ENCODE results near the gene GK2.

The GK2 gene

DNA sequence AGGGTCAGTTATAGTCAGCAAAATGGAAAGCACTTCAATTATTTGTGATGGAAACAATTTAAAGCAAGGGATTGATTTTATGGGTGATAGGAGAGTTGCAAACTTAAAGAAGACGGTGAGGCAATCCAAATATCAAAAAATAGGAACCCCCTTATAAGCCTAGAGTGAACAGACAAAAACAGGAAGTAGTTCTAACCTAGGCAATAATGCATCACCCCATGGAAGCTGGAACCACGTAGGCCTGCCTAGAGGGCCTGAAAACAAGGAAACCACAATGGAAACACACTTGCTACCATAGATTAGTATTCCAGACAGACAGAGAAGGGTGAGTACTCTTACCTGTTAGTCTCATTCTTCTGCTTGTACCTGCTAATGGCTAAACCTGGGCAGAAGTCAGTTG is 13.5 kb upstream of the GK2 start:
- TF ChIP-seq POLR2A (IDR thresholded peaks at IDR 0.05; ENCODE audit: low read depth, low read length) (no peak), TAF1 (IDR thresholded peaks at IDR 0.05; ENCODE audit: borderline replicate concordance, low read depth, low read length) (no peak), POLR2AphosphoS5 (IDR thresholded peaks at IDR 0.05; ENCODE audit: low read depth, low read length) (no peak)
- DNase-seq (ENCODE audit: insufficient read length) (no peak), FAIRE-seq (no peak)

DNA sequence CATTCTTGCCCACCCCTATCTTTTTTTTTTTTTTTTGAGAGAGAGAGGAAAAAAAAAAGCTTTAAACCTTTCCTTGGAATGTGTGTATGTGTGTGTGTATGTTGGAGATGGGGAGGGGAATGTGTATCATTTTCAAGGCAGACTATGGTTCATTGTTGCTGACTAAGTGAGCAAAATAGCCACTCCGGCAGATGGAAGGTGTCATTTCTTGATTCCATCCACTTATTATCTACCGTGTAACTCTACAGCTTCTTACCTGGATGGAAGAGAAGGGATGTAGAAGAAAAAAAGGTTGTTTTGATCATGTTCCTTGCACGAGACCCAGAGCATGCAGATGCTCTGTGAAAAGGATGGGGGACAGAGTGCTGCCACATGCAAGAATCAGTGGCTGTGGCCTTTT is 5.9 kb upstream of the GK2 start:
- TF ChIP-seq POLR2AphosphoS5 (IDR thresholded peaks at IDR 0.05; ENCODE audit: low read depth, low read length) = no peak
- TF ChIP-seq POLR2A (IDR thresholded peaks at IDR 0.05; ENCODE audit: low read depth, low read length) = no peak
- no peak for TF ChIP-seq TAF1 (IDR thresholded peaks at IDR 0.05; ENCODE audit: borderline replicate concordance, low read depth, low read length)
- DNase-seq (ENCODE audit: insufficient read length) (no peak), FAIRE-seq (no peak)

DNA sequence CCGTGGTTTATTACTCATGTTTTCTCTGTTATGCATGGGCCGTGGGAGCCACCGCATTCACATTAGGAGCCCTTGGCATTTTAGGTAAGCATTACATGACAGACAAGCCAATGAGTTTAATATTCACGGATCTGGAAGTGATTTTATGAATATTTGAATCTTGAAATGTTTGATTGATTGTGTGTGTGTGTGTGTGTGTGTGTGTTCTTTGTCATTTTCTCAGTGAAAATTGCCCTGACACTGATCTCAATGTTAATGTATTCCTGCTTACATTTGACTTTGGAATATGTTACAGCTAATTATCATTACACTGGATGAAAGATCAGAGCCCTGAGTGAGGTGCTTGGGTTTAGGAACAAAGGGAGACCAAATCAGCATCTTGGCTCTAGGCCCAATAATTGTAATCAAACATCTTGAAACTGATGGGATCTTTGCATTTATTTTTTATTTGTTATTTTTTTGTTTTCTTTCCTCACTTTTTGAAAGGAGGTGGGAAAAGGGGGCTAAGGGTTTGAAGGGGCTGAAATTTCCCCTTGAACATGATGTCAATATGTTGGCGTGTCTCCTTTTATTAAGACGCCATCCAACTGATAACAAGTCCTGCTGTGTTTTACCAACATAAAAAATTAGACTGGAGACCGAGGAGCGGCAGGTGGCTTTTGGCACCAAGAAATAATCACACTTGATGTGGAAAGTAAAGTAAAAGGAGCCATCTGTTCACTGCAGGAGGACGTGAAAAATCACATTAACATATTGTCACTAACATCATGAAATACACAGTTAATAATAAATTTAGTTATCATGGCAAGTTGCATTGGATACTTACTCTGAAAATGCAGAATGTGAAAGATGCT is 5.2 kb upstream of the GK2 start:
- no peak for TF ChIP-seq POLR2A (IDR thresholded peaks at IDR 0.05; ENCODE audit: low read depth, low read length)
- no peak for TF ChIP-seq POLR2AphosphoS5 (IDR thresholded peaks at IDR 0.05; ENCODE audit: low read depth, low read length)
- TF ChIP-seq TAF1 (IDR thresholded peaks at IDR 0.05; ENCODE audit: borderline replicate concordance, low read depth, low read length) = no peak
- FAIRE-seq (no peak), DNase-seq (ENCODE audit: insufficient read length) (no peak)

DNA sequence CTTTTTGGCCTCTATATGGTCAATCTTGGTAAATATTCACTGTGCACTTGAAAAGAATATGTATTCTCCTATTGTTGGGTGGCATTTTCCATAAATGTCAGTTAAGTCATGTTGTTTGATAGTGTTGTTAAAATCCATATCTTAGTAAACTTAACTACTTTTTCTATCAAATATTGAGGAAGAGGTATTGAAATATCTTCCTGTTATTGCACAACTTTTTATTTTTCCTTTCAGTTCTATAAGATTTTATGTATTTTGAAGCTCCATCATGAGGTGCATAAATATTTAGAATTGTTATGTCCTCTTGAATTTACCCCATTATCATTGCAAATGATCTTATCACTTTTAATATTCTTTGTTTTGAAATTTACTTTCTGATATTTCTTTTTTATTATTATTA is 3.4 kb downstream of the GK2 start:
- FAIRE-seq (no peak), DNase-seq (ENCODE audit: insufficient read length) (no peak)
- no peak for TF ChIP-seq POLR2A (IDR thresholded peaks at IDR 0.05; ENCODE audit: low read depth, low read length)
- TF ChIP-seq TAF1 (IDR thresholded peaks at IDR 0.05; ENCODE audit: borderline replicate concordance, low read depth, low read length) = no peak
- no peak for TF ChIP-seq POLR2AphosphoS5 (IDR thresholded peaks at IDR 0.05; ENCODE audit: low read depth, low read length)

DNA sequence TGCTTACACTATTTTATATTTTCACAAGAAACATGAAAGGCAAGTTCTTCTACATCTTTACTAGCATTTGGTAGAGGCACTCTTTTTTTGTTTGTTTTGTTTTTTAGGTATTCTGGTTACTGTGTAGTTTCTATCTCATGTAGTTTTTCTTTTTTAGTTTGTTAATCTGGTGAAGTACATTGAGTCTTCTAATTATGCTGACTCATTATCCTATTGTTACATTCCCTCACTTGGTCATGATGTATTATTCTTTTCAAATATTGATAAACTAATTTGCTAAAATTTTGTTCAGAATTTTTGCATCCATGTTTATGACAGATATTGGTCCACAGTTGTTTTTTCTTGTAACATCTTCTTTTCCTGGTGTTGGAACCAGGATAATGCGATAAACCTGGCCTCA is 4.7 kb downstream of the GK2 start:
- FAIRE-seq = no peak
- TF ChIP-seq POLR2AphosphoS5 (IDR thresholded peaks at IDR 0.05; ENCODE audit: low read depth, low read length) (no peak), TAF1 (IDR thresholded peaks at IDR 0.05; ENCODE audit: borderline replicate concordance, low read depth, low read length) (no peak), POLR2A (IDR thresholded peaks at IDR 0.05; ENCODE audit: low read depth, low read length) (no peak)

DNA sequence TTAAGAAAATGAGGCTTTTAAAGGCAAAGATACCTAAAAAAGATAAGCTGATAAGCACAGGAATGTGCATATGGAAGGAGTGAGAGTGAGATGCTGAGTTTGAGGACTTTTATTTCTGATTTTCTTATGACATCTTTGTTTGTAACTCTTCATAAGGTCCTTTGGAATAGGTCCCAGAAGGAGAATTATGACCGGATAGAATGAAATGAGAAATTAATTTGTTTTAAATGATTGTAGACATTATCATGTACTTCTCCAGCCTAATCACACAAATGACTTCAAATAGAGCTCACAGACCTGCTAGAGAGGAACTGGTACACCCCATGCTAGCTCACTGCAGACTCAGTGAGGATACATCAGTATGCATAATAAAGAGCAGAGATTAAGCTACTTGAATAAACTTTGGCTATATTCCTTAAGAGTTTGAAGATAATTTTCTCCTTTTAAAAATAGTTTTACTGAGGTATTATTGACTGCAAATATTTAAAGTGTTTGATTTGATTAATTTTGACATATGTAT is 5.6 kb downstream of the GK2 start:
- no peak for FAIRE-seq
- TF ChIP-seq TAF1 (IDR thresholded peaks at IDR 0.05; ENCODE audit: borderline replicate concordance, low read depth, low read length) (no peak), POLR2A (IDR thresholded peaks at IDR 0.05; ENCODE audit: low read depth, low read length) (no peak), POLR2AphosphoS5 (IDR thresholded peaks at IDR 0.05; ENCODE audit: low read depth, low read length) (no peak)
- no peak for DNase-seq (ENCODE audit: insufficient read length)

More for the DNA sequence above, 4.7 kb downstream of the GK2 start:
- no peak for DNase-seq (ENCODE audit: insufficient read length)

DNA sequence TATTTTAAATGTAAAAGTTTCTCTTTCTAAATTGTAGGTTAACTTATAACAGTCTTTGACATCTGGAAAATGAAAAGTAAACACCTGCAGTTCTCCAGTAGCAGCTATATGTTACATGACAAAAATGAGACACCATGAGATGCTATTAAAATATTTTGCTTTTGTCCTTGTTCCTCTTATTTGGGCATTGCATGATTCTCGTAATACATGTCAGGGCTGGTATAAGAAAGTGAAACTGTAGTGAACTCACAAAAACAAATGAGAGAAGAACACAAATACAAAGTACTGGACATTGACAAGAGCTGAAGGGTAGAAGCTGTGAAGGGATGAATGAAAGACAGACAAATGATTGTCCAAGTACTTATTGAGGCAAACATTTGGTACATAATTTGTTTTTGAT is 9.0 kb downstream of the GK2 start:
- DNase-seq (ENCODE audit: insufficient read length) (no peak), FAIRE-seq (no peak)
- TF ChIP-seq POLR2A (IDR thresholded peaks at IDR 0.05; ENCODE audit: low read depth, low read length) = no peak
- no peak for TF ChIP-seq TAF1 (IDR thresholded peaks at IDR 0.05; ENCODE audit: borderline replicate concordance, low read depth, low read length)
- no peak for TF ChIP-seq POLR2AphosphoS5 (IDR thresholded peaks at IDR 0.05; ENCODE audit: low read depth, low read length)

DNA sequence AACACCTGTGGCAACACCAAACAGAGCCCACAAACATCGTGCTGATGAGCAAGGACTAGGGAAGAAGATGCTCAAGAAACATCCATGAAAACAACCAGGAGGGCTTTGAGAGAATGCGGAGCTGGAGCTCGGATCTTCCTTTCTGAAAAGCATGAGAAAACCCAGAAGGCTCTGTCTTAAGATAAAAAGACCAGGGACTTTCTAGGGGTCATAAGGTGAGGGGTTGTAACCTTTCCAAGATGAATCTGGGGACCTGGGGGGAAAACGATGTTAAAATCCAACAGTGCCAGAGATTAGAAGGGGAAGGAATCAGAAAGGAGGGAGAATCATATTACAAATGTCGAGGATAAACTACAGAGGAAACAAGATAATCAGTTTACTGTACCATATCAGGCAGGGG is 10.1 kb downstream of the GK2 start:
- DNase-seq (ENCODE audit: insufficient read length) (no peak), FAIRE-seq (no peak)
- TF ChIP-seq POLR2A (IDR thresholded peaks at IDR 0.05; ENCODE audit: low read depth, low read length) (no peak), TAF1 (IDR thresholded peaks at IDR 0.05; ENCODE audit: borderline replicate concordance, low read depth, low read length) (no peak), POLR2AphosphoS5 (IDR thresholded peaks at IDR 0.05; ENCODE audit: low read depth, low read length) (no peak)

DNA sequence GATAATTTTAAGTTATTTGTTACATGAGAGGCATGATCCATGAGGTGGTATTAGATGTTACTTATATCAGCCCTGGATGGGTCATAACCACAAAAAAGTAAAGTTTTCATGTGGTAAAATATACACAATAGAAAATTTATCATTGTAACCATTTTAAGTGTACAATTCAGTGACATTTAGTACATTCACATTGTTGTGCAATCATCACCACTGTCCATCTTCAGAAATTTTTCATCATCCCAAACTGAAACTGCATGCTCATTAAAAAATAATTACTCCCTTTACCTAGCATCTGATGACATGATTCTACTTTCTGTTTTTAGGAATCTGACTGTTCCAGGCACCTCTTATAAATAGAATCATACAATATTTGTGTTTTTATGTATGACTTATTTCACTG is 11.2 kb downstream of the GK2 start:
- TF ChIP-seq POLR2AphosphoS5 (IDR thresholded peaks at IDR 0.05; ENCODE audit: low read depth, low read length) (no peak), TAF1 (IDR thresholded peaks at IDR 0.05; ENCODE audit: borderline replicate concordance, low read depth, low read length) (no peak), POLR2A (IDR thresholded peaks at IDR 0.05; ENCODE audit: low read depth, low read length) (no peak)
- no peak for DNase-seq (ENCODE audit: insufficient read length)
- no peak for FAIRE-seq

DNA sequence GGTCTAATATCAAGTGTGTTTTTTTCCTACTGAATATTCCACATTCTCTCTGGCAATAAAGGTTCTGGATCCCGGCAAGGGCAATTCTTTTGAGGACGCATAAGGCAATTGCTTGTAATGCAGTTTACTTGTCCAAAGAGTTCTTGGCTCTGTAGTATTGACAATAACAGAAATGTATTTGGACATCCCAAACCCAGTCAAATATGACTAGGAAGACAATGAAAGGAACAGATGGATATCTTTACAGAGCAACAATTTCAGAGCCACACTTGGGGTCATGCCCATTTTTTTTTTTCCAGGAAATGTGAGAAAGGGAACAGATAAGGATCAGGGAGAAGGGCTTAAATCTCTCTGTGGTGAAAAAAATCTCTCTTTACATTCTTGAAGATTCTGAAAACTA is 12.2 kb downstream of the GK2 start:
- DNase-seq (ENCODE audit: insufficient read length) (no peak), FAIRE-seq (no peak)
- no peak for TF ChIP-seq POLR2A (IDR thresholded peaks at IDR 0.05; ENCODE audit: low read depth, low read length)
- TF ChIP-seq POLR2AphosphoS5 (IDR thresholded peaks at IDR 0.05; ENCODE audit: low read depth, low read length) = no peak
- no peak for TF ChIP-seq TAF1 (IDR thresholded peaks at IDR 0.05; ENCODE audit: borderline replicate concordance, low read depth, low read length)

DNA sequence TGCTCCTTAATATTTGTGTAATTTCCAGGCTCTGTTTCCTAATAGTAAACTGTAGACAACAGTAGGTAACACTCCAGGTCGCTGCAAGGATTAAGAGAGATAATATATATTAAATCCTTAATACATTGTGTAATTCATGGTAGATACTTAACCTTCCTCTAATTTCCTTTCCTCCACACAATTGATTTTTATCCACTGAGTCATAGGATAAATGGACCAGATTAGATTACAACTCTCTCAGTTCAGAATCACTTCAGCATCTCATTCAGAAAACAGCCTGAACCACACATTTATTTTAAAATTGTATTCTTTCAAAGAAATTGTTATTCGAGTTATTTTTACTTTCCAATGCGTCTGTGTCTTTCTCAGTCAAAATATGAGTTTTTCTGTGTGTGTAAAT is 17.1 kb downstream of the GK2 start:
- no peak for DNase-seq (ENCODE audit: insufficient read length)
- FAIRE-seq = no peak
- TF ChIP-seq TAF1 (IDR thresholded peaks at IDR 0.05; ENCODE audit: borderline replicate concordance, low read depth, low read length) = no peak
- no peak for TF ChIP-seq POLR2AphosphoS5 (IDR thresholded peaks at IDR 0.05; ENCODE audit: low read depth, low read length)
- TF ChIP-seq POLR2A (IDR thresholded peaks at IDR 0.05; ENCODE audit: low read depth, low read length) = no peak

DNA sequence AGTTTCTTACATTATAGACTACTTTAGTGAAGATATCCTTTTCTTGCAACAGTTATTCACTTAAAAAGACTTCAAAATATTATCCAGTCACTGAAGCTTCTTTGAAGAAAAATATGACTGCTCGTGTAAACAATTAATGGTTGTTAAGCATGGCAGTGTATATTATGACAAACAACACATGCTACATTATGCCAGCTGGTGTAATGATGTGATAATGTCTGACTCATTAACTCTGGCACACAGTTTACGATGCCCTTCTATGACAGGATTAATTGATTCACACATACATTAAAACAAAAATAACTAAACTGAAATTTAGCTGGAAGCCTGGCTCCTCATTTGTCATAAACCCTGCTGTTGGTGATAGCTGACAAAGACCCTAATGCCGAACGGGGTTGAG is 22.4 kb downstream of the GK2 start:
- DNase-seq (ENCODE audit: insufficient read length) (no peak), FAIRE-seq (no peak)
- no peak for TF ChIP-seq TAF1 (IDR thresholded peaks at IDR 0.05; ENCODE audit: borderline replicate concordance, low read depth, low read length)
- no peak for TF ChIP-seq POLR2A (IDR thresholded peaks at IDR 0.05; ENCODE audit: low read depth, low read length)
- no peak for TF ChIP-seq POLR2AphosphoS5 (IDR thresholded peaks at IDR 0.05; ENCODE audit: low read depth, low read length)

Data from GM12892 (cell line).